Loucy (cell line): Measurements from ENCODE around the gene PILRA.

ENCODE experiments used
- H2AFZ ChIP-seq: fragments of 200-600 bp; sonication (generic); 2 replicates; pipeline ENCODE4 v1.6.0; 2016; ENCODE audit warnings: antibody characterized with exemption, mild to moderate bottlenecking, low read length, moderate library complexity
- H3F3A ChIP-seq: fragments of 200-600 bp; 2 replicates; pipeline ENCODE4 v1.6.0; 2016; ENCODE audit warnings: antibody characterized with exemption, low read depth, mild to moderate bottlenecking
- H3K27me3 ChIP-seq: fragments of 200-600 bp; sonication (generic); 2 replicates; pipeline ENCODE4 v1.6.1; 2014; ENCODE audit warnings: low read length, mild to moderate bottlenecking; ENCODE audit not compliant: insufficient read depth, poor library complexity, severe bottlenecking
- H3K36me3 ChIP-seq: fragments of 200-600 bp; sonication (generic); 2 replicates; pipeline ENCODE4 v1.6.1; 2016; ENCODE audit warnings: low read length; ENCODE audit not compliant: insufficient read depth
- H3K4me1 ChIP-seq: fragments of 200-600 bp; sonication (generic); 2 replicates; pipeline ENCODE4 v1.5.1; 2014; ENCODE audit warnings: low read length, mild to moderate bottlenecking; ENCODE audit not compliant: insufficient read depth, poor library complexity, severe bottlenecking
- H3K4me2 ChIP-seq: fragments of 200-600 bp; sonication (generic); 2 replicates; pipeline ENCODE4 v1.6.0; 2014; ENCODE audit warnings: antibody characterized with exemption, low read length, low read depth, mild to moderate bottlenecking; ENCODE audit not compliant: poor library complexity, severe bottlenecking
- H3K4me3 ChIP-seq: fragments of 200-600 bp; sonication (generic); 2 replicates; pipeline ENCODE4 v1.5.1; 2014; ENCODE audit warnings: low read length, mild to moderate bottlenecking, mixed read lengths; ENCODE audit not compliant: poor library complexity, severe bottlenecking
- H3K79me2 ChIP-seq: fragments of 200-600 bp; sonication (generic); 2 replicates; pipeline ENCODE4 v1.6.1; 2014; ENCODE audit warnings: low read length; ENCODE audit not compliant: insufficient read depth
- H3K9ac ChIP-seq: fragments of 200-600 bp; sonication (generic); 2 replicates; pipeline ENCODE4 v1.6.0; 2014; ENCODE audit warnings: mild to moderate bottlenecking, low read depth, low read length, moderate library complexity; ENCODE audit not compliant: poor library complexity, severe bottlenecking
- H3K9me2 ChIP-seq: fragments of 200-600 bp; sonication (generic); replicated peaks from 2 replicates; pipeline ENCODE4 v1.6.1; 2016; ENCODE audit warnings: low read depth, low read length, mixed read lengths
- H3K9me3 ChIP-seq: fragments of 200-600 bp; sonication (generic); 2 replicates; pipeline ENCODE4 v1.6.1; 2014; ENCODE audit warnings: mild to moderate bottlenecking, antibody characterized with exemption, low read length, low read depth; ENCODE audit not compliant: insufficient read depth
- H4K20me1 ChIP-seq: fragments of 200-600 bp; sonication (generic); 2 replicates; pipeline ENCODE4 v1.6.0; 2014; ENCODE audit warnings: antibody characterized with exemption, low read length, mild to moderate bottlenecking; ENCODE audit not compliant: insufficient read depth, poor library complexity, severe bottlenecking
- CTCF ChIP-seq: fragments of 200-600 bp; sonication (generic); conservative IDR thresholded peaks from 2 replicates; pipeline ENCODE4 v1.5.1; 2014; ENCODE audit warnings: mild to moderate bottlenecking, antibody characterized with exemption, low read length
- EZH2phosphoT487 ChIP-seq: fragments of 200-600 bp; IDR thresholded peaks from 2 replicates; pipeline ENCODE4 v1.6.1; 2018; ENCODE audit warnings: antibody characterized with exemption, mild to moderate bottlenecking, moderate library complexity, borderline replicate concordance

Gene PILRA

GRCh38 chr7:100374601-100375000 is 1.3 kb downstream of the PILRA start:
- Histone ChIP-seq H3K9ac (no peak overlapping the region), H2AFZ (no peak overlapping the region), H3K9me3 (no peaks in the 10 kb centered on the region), H3K4me1 (peaks cover 17% of the 10 kb centered on the region), H3K36me3 (no peaks in the 10 kb centered on the region), H3K79me2 (no peaks in the 10 kb centered on the region), H3K4me3 (no peak overlapping the region), H3K4me2 (no peak overlapping the region), H4K20me1 (no peaks in the 10 kb centered on the region), H3K9me2 (no peaks in the 10 kb centered on the region), H3K27me3 (no peaks in the 10 kb centered on the region), H3F3A (no peaks in the 10 kb centered on the region)
- TF ChIP-seq CTCF (no peak), EZH2phosphoT487 (no peak)

- TF ChIP-seq EZH2phosphoT487 (no peak), CTCF (no peak)
- Histone ChIP-seq H4K20me1 (no peaks in the 10 kb centered on the region), H3K79me2 (no peaks in the 10 kb centered on the region), H3K36me3 (no peaks in the 10 kb centered on the region), H3F3A (no peaks in the 10 kb centered on the region), H3K9me3 (no peaks in the 10 kb centered on the region), H3K9me2 (no peaks in the 10 kb centered on the region), H3K9ac (no peak overlapping the region), H3K4me3 (no peak overlapping the region), H2AFZ (no peak overlapping the region), H3K27me3 (no peaks in the 10 kb centered on the region), H3K4me1 (peaks cover 17% of the 10 kb centered on the region), H3K4me2 (no peak overlapping the region)
Measured at GRCh38 chr7:100376066-100376465, 2.8 kb downstream of the PILRA start.

- Histone ChIP-seq H3K4me3 (no peak overlapping the region), H3K9ac (no peak overlapping the region), H3K79me2 (no peaks in the 10 kb centered on the region), H3K4me1 (peaks cover 9% of the 10 kb centered on the region), H3K27me3 (no peaks in the 10 kb centered on the region), H3K9me2 (no peaks in the 10 kb centered on the region), H3K4me2 (no peak overlapping the region), H3K9me3 (no peaks in the 10 kb centered on the region), H3F3A (no peaks in the 10 kb centered on the region), H3K36me3 (no peaks in the 10 kb centered on the region), H4K20me1 (no peaks in the 10 kb centered on the region), H2AFZ (no peak overlapping the region)
- no peak for TF ChIP-seq EZH2phosphoT487
- TF ChIP-seq CTCF: no peak
Measured at GRCh38 chr7:100378114-100378755, 4.9 kb downstream of the PILRA start.
